ENCODE results near the gene ADAMTS16. TPM values are rescaled to one million over a fixed set of nuclear protein-coding genes. Genes with fewer than 3 reads are reported as not detected.

The ADAMTS16 gene
- total RNA-seq, 4 donors from 2014 or later = 0.27 to 0.94 TPM; not detected in 2

- TF ChIP-seq POLR2AphosphoS5 (IDR thresholded peaks at IDR 0.05) = no peak
- no peak for TF ChIP-seq EP300 (IDR thresholded peaks at IDR 0.05)
- no peak for TF ChIP-seq CTCF (IDR thresholded peaks at IDR 0.05)
- TF ChIP-seq POLR2A (IDR thresholded peaks at IDR 0.05) = no peak
- no peak for ATAC-seq
- 0% methylated on average over 1 of the region's 16 CpGs; no CpG with 5 or more reads in 1 of the 2 donors for WGBS, 2 donors (ENCODE audit: low coverage in 1 of 2)
- no peaks in the 10 kb centered on the region for H3K4me1 ChIP-seq
- no peak overlapping the region for H3K27ac ChIP-seq
- H3K4me3 ChIP-seq = no peak overlapping the region
- H3K36me3 ChIP-seq = no peaks in the 10 kb centered on the region
- no peaks in the 10 kb centered on the region for H3K9me3 ChIP-seq
- H3K27me3 ChIP-seq = peaks cover 32% of the 10 kb centered on the region
Measured at GRCh38 chr5:5183189-5183699, 43.1 kb downstream of the ADAMTS16 start.

GRCh38 chr5:5183933-5184332, 43.8 kb downstream of the ADAMTS16 start:
- Histone ChIP-seq H3K27me3 (peaks cover 39% of the 10 kb centered on the region), H3K36me3 (no peaks in the 10 kb centered on the region), H3K27ac (no peak overlapping the region), H3K4me3 (no peak overlapping the region), H3K4me1 (no peaks in the 10 kb centered on the region), H3K9me3 (no peaks in the 10 kb centered on the region)
- 64 to 73% methylated on average over 5 of the region's 10 CpGs for WGBS, 2 donors (ENCODE audit: low coverage in 1 of 2)
- ATAC-seq = no peak
- TF ChIP-seq POLR2A (IDR thresholded peaks at IDR 0.05) (no peak), EP300 (IDR thresholded peaks at IDR 0.05) (no peak), CTCF (IDR thresholded peaks at IDR 0.05) (no peak), POLR2AphosphoS5 (IDR thresholded peaks at IDR 0.05) (no peak)

GRCh38 chr5:5188376-5189050, 48.4 kb downstream of the ADAMTS16 start:
- no peaks in the 10 kb centered on the region for H3K9me3 ChIP-seq
- H3K27me3 ChIP-seq = peaks cover 47% of the 10 kb centered on the region
- TF ChIP-seq POLR2AphosphoS5 (IDR thresholded peaks at IDR 0.05) (no peak), EP300 (IDR thresholded peaks at IDR 0.05) (no peak), POLR2A (IDR thresholded peaks at IDR 0.05) (no peak), CTCF (IDR thresholded peaks at IDR 0.05) (no peak)
- ATAC-seq = no peak
- 48 to 72% methylated on average over 10 to 11 of the region's 11 CpGs for WGBS, 2 donors (ENCODE audit: low coverage in 1 of 2)
- no peaks in the 10 kb centered on the region for H3K4me1 ChIP-seq
- no peaks in the 10 kb centered on the region for H3K36me3 ChIP-seq
- no peak overlapping the region for H3K4me3 ChIP-seq
- H3K27ac ChIP-seq = no peak overlapping the region

- WGBS, 2 donors (ENCODE audit: low coverage in 1 of 2) = 88 to 95% methylated on average over 7 of the region's 7 CpGs
- Histone ChIP-seq H3K4me1 (no peaks in the 10 kb centered on the region), H3K27me3 (peaks cover 41% of the 10 kb centered on the region), H3K4me3 (no peak overlapping the region), H3K36me3 (no peaks in the 10 kb centered on the region), H3K27ac (no peak overlapping the region), H3K9me3 (no peaks in the 10 kb centered on the region)
- ATAC-seq = no peak
- TF ChIP-seq EP300 (IDR thresholded peaks at IDR 0.05) = no peak
- TF ChIP-seq POLR2AphosphoS5 (IDR thresholded peaks at IDR 0.05) = no peak
- no peak for TF ChIP-seq POLR2A (IDR thresholded peaks at IDR 0.05)
- no peak for TF ChIP-seq CTCF (IDR thresholded peaks at IDR 0.05)
Measured at GRCh38 chr5:5189051-5189430, 48.9 kb downstream of the ADAMTS16 start.

- Histone ChIP-seq H3K27me3 (peaks cover 32% of the 10 kb centered on the region), H3K27ac (no peak overlapping the region), H3K4me1 (no peaks in the 10 kb centered on the region), H3K36me3 (no peaks in the 10 kb centered on the region), H3K4me3 (no peak overlapping the region), H3K9me3 (no peaks in the 10 kb centered on the region)
- no peak for TF ChIP-seq POLR2AphosphoS5 (IDR thresholded peaks at IDR 0.05)
- TF ChIP-seq CTCF (IDR thresholded peaks at IDR 0.05) = no peak
- TF ChIP-seq EP300 (IDR thresholded peaks at IDR 0.05) = no peak
- TF ChIP-seq POLR2A (IDR thresholded peaks at IDR 0.05) = no peak
- no peak for ATAC-seq
- WGBS, 2 donors (ENCODE audit: low coverage in 1 of 2) = 74 to 87% methylated on average over 2 to 3 of the region's 3 CpGs
Measured at GRCh38 chr5:5191906-5192305, 51.8 kb downstream of the ADAMTS16 start.
